ENCODE measurements around the gene CFAP91. TPM values are rescaled to one million over a fixed set of nuclear protein-coding genes. Genes with fewer than 3 reads are reported as not detected.

Gene CFAP91
- total RNA-seq, 1 donor from 2014 or later, result not detected

DNA sequence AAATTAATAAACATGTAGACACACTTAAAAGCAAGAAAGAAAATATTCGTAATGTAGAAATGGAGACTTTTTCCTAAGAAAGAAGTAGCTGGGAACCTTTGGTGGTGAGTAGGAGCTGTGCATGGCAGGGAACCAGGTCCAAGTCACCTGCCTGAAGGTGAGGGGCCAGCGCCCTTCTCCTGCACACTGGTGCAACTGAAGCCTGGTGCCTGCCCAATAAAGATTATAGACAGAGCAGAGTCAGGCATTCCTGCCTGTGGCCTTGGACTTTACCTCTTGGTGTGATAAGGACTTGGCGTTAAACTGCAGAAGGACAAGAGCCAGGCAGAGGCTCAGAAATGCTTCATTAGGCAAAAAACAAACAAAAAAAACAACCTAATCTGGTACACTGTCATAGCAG, 14.2 kb downstream of the CFAP91 start:
- Mint-ChIP-seq H3K36me3 (ENCODE audit: low read depth) (no peaks in the 10 kb centered on the region), H3K4me3 (ENCODE audit: unreplicated experiment) (no peak overlapping the region), H3K9me3 (ENCODE audit: low read depth) (no peaks in the 10 kb centered on the region), H3K27ac (ENCODE audit: unreplicated experiment) (no peak overlapping the region), H3K4me1 (ENCODE audit: low read depth) (no peaks in the 10 kb centered on the region), H3K27me3 (ENCODE audit: low read depth) (no peaks in the 10 kb centered on the region)
- no peak for DNase-seq (ENCODE audit: low spot score)
- TF ChIP-seq, protein P1, sequence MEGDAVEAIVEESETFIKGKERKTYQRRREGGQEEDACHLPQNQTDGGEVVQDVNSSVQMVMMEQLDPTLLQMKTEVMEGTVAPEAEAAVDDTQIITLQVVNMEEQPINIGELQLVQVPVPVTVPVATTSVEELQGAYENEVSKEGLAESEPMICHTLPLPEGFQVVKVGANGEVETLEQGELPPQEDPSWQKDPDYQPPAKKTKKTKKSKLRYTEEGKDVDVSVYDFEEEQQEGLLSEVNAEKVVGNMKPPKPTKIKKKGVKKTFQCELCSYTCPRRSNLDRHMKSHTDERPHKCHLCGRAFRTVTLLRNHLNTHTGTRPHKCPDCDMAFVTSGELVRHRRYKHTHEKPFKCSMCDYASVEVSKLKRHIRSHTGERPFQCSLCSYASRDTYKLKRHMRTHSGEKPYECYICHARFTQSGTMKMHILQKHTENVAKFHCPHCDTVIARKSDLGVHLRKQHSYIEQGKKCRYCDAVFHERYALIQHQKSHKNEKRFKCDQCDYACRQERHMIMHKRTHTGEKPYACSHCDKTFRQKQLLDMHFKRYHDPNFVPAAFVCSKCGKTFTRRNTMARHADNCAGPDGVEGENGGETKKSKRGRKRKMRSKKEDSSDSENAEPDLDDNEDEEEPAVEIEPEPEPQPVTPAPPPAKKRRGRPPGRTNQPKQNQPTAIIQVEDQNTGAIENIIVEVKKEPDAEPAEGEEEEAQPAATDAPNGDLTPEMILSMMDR (IDR thresholded peaks at IDR 0.05), result no peak

GRCh38 chr3:119717520-119717919, 14.7 kb downstream of the CFAP91 start:
- no peak for DNase-seq (ENCODE audit: low spot score)
- Mint-ChIP-seq H3K4me1 (ENCODE audit: low read depth) (no peaks in the 10 kb centered on the region), H3K27me3 (ENCODE audit: low read depth) (no peaks in the 10 kb centered on the region), H3K9me3 (ENCODE audit: low read depth) (no peaks in the 10 kb centered on the region), H3K4me3 (ENCODE audit: unreplicated experiment) (no peak overlapping the region), H3K36me3 (ENCODE audit: low read depth) (no peaks in the 10 kb centered on the region), H3K27ac (ENCODE audit: unreplicated experiment) (no peak overlapping the region)
- TF ChIP-seq, protein P1 (IDR thresholded peaks at IDR 0.05), result no peak

- Mint-ChIP-seq H3K27ac (ENCODE audit: unreplicated experiment) (no peak overlapping the region), H3K9me3 (ENCODE audit: low read depth) (no peaks in the 10 kb centered on the region), H3K27me3 (ENCODE audit: low read depth) (no peaks in the 10 kb centered on the region), H3K36me3 (ENCODE audit: low read depth) (no peaks in the 10 kb centered on the region), H3K4me3 (ENCODE audit: unreplicated experiment) (no peak overlapping the region), H3K4me1 (ENCODE audit: low read depth) (no peaks in the 10 kb centered on the region)
- TF ChIP-seq, protein P1 (IDR thresholded peaks at IDR 0.05), result no peak
- DNase-seq (ENCODE audit: low spot score), result no peak
Measured at GRCh38 chr3:119723022-119723421, 20.2 kb downstream of the CFAP91 start.

DNA sequence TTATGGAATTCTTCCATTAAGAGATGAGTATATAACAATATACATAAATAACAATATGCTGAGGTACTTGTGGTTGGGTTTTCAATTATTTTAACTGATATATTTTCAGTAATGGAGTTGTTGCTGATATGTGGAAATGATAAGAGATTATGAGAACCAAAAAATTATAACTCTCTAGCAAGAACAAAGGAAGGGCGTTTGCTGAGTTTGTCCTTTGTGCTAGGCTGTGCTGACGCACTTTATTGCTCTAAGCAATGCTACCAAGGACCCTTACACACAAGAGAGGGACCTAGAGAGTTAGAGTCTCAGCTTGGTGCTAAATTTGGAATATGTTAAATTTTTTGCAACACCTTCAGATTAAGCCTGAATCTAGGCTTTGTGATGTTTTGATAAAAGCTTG, 24.1 kb downstream of the CFAP91 start:
- Mint-ChIP-seq H3K4me3 (ENCODE audit: unreplicated experiment) (no peak overlapping the region), H3K4me1 (ENCODE audit: low read depth) (peaks cover 5% of the 10 kb centered on the region), H3K36me3 (ENCODE audit: low read depth) (no peaks in the 10 kb centered on the region), H3K9me3 (ENCODE audit: low read depth) (no peaks in the 10 kb centered on the region), H3K27ac (ENCODE audit: unreplicated experiment) (no peak overlapping the region), H3K27me3 (ENCODE audit: low read depth) (no peaks in the 10 kb centered on the region)
- DNase-seq (ENCODE audit: low spot score), result no peak
- TF ChIP-seq, protein P1 (IDR thresholded peaks at IDR 0.05), result no peak

DNA sequence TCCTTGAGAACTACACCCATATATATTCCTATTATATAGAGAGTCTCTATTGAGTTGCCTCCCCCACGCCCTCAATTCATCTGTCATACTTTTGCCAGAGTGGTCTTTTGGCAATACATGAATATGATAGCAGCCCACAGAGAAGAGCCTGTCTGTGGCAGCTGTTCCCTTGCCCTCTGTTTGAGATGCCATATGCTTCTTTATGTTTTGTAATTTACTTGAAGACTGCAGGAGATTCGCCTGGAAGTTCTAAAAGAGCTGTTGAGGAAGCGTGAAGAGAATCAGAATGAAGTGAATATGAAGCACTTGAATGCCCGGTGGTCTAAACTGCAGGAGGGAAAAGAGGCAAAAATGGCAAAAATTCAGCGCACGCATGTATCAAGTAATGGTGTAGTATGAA, 27.2 kb downstream of the CFAP91 start:
- Mint-ChIP-seq H3K4me3 (ENCODE audit: unreplicated experiment) (no peak overlapping the region), H3K4me1 (ENCODE audit: low read depth) (peaks cover 9% of the 10 kb centered on the region), H3K36me3 (ENCODE audit: low read depth) (no peaks in the 10 kb centered on the region), H3K27me3 (ENCODE audit: low read depth) (no peaks in the 10 kb centered on the region), H3K27ac (ENCODE audit: unreplicated experiment) (no peak overlapping the region), H3K9me3 (ENCODE audit: low read depth) (no peaks in the 10 kb centered on the region)
- no peak for DNase-seq (ENCODE audit: low spot score)
- TF ChIP-seq, protein P1 (IDR thresholded peaks at IDR 0.05), result no peak
